Progenitor cell of endocrine pancreas (in vitro differentiated cells): Measurements from ENCODE around the gene CDK13. TPM values are rescaled to one million over a fixed set of nuclear protein-coding genes. Genes with fewer than 3 reads are reported as not detected.
A peak's percentile ranks its signal among the peaks of the same experiment; 100 is the strongest.

Source experiments
- DNase-seq: peaks from one replicate; pipeline ENCODE4 v3.0.0; 2021; ENCODE audit warnings: low spot score; ENCODE audit not compliant: unreplicated experiment
- H3K27ac Mint-ChIP-seq: 2 replicates; pipeline ENCODE4 v1.8.0; 2021; ENCODE audit warnings: mild to moderate bottlenecking, moderate library complexity, mixed read lengths
- H3K27me3 Mint-ChIP-seq: 2 replicates; pipeline ENCODE4 v1.8.0; 2021; ENCODE audit warnings: mixed read lengths
- H3K36me3 Mint-ChIP-seq: 2 replicates; pipeline ENCODE4 v1.8.0; 2022; ENCODE audit warnings: mixed read lengths; ENCODE audit not compliant: insufficient read depth
- H3K4me1 Mint-ChIP-seq: 2 replicates; pipeline ENCODE4 v1.8.0; 2021; ENCODE audit warnings: low read depth, mixed read lengths
- H3K4me3 Mint-ChIP-seq: 2 replicates; pipeline ENCODE4 v1.8.0; 2021; ENCODE audit warnings: low read depth, mild to moderate bottlenecking, moderate library complexity, mixed read lengths
- H3K9me3 Mint-ChIP-seq: 2 replicates; pipeline ENCODE4 v1.8.0; 2021; ENCODE audit warnings: low read depth, mixed read lengths
- total RNA-seq: library from RNA; stranded (reverse); gene quantifications from 2 replicates; pipeline ENCODE4 v1.2.1, GENCODE V29; 2021
- TF ChIP-seq, protein P1 (sequence below): fragments of 200-600 bp; sonication (generic); IDR thresholded peaks from one replicate; pipeline ENCODE4 v1.5.0; 2021; ENCODE audit warnings: antibody characterized with exemption, mild to moderate bottlenecking; ENCODE audit not compliant: unreplicated experiment

The CDK13 gene
- total RNA-seq, 1 donor from 2014 or later = 75.5 TPM

- peak; percentile 93 for DNase-seq
- TF ChIP-seq, protein P1, sequence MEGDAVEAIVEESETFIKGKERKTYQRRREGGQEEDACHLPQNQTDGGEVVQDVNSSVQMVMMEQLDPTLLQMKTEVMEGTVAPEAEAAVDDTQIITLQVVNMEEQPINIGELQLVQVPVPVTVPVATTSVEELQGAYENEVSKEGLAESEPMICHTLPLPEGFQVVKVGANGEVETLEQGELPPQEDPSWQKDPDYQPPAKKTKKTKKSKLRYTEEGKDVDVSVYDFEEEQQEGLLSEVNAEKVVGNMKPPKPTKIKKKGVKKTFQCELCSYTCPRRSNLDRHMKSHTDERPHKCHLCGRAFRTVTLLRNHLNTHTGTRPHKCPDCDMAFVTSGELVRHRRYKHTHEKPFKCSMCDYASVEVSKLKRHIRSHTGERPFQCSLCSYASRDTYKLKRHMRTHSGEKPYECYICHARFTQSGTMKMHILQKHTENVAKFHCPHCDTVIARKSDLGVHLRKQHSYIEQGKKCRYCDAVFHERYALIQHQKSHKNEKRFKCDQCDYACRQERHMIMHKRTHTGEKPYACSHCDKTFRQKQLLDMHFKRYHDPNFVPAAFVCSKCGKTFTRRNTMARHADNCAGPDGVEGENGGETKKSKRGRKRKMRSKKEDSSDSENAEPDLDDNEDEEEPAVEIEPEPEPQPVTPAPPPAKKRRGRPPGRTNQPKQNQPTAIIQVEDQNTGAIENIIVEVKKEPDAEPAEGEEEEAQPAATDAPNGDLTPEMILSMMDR = no peak
- Mint-ChIP-seq H3K4me3 (peak overlapping the region; percentile 95), H3K9me3 (no peaks in the 10 kb centered on the region), H3K36me3 (no peaks in the 10 kb centered on the region), H3K27me3 (no peaks in the 10 kb centered on the region), H3K4me1 (peaks cover 14% of the 10 kb centered on the region), H3K27ac (peak overlapping the region; percentile 100)
Measured at GRCh38 chr7:39948956-39949928, 814 bp upstream of the CDK13 start.

DNA sequence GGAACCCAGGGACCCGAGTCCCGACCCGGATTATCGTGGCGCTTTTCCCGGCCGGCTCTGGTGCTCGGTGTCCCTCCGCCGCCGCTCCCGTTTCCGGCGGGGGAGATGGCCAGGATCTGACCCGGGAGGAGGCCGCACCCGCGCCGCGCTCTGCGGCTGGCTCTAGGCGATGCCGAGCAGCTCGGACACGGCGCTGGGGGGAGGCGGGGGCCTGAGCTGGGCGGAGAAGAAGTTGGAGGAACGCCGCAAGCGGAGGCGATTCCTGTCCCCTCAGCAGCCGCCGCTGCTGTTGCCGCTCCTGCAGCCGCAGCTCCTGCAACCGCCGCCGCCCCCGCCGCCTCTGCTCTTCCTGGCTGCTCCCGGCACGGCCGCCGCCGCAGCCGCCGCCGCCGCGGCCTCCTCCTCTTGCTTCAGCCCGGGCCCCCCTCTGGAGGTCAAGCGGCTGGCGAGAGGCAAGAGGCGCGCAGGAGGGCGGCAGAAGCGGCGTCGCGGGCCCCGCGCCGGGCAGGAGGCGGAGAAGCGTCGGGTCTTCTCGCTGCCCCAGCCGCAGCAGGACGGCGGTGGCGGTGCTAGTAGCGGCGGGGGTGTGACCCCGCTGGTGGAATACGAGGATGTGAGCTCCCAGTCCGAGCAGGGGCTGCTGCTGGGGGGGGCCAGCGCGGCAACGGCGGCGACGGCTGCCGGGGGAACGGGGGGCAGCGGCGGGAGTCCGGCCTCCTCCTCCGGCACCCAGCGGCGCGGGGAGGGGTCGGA lies 593 bp downstream of the CDK13 start:
- Mint-ChIP-seq H3K4me3 (peak overlapping the region; percentile 95), H3K4me1 (peaks cover 26% of the 10 kb centered on the region), H3K27ac (peak overlapping the region; percentile 92), H3K36me3 (peaks cover 1% of the 10 kb centered on the region), H3K27me3 (no peaks in the 10 kb centered on the region), H3K9me3 (no peaks in the 10 kb centered on the region)
- DNase-seq = peak; percentile 35
- TF ChIP-seq, protein P1 = no peak

GRCh38 chr7:39951226-39952194 lies 1.5 kb downstream of the CDK13 start:
- peak overlapping the region; percentile 89 for H3K4me3 Mint-ChIP-seq
- H3K9me3 Mint-ChIP-seq = no peaks in the 10 kb centered on the region
- H3K27me3 Mint-ChIP-seq = no peaks in the 10 kb centered on the region
- H3K27ac Mint-ChIP-seq = peak overlapping the region; percentile 96
- peak; percentile 59 for DNase-seq
- H3K36me3 Mint-ChIP-seq = peaks cover 1% of the 10 kb centered on the region
- TF ChIP-seq, protein P1 = peak; percentile 60
- H3K4me1 Mint-ChIP-seq = peaks cover 30% of the 10 kb centered on the region

DNA sequence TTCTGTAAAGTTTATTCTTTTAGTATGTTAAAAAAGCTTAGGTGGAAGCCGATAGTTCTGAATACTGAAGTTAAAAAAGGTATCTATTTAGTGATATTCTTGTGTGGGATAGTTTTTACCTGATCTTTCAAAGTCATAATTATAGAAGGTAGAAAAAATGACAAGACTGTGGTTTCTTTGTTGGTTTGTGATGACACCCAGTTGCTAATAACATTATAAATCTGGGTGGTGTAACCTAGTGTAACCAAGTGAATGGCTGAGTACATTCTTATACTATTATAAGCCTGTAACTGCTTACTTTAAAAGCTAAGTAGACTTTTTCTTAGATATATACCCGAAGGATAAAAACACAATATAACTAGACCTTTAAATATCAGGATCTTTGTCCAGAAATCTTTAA lies 2.3 kb downstream of the CDK13 start:
- Mint-ChIP-seq H3K4me1 (peaks cover 36% of the 10 kb centered on the region), H3K4me3 (peak overlapping the region; percentile 89), H3K9me3 (no peaks in the 10 kb centered on the region), H3K27me3 (no peaks in the 10 kb centered on the region), H3K27ac (peak overlapping the region; percentile 96), H3K36me3 (peaks cover 1% of the 10 kb centered on the region)
- TF ChIP-seq, protein P1 = no peak
- DNase-seq = no peak
